GM19397 (cell line): ENCODE measurements around the gene LEPR.
"Not testable (repeated sequence)": the region's sequence is repeated elsewhere in the genome, so short reads cannot be mapped to it uniquely, and the experiment has no call there.

ENCODE experiments used
- ATAC-seq: cut with Tn5 transposase; IDR thresholded peaks from one replicate; pipeline ENCODE4 v1.9.1; 2021; ENCODE audit warnings: mild to moderate bottlenecking, moderate library complexity; ENCODE audit not compliant: unreplicated experiment

LEPR gene, protein sequence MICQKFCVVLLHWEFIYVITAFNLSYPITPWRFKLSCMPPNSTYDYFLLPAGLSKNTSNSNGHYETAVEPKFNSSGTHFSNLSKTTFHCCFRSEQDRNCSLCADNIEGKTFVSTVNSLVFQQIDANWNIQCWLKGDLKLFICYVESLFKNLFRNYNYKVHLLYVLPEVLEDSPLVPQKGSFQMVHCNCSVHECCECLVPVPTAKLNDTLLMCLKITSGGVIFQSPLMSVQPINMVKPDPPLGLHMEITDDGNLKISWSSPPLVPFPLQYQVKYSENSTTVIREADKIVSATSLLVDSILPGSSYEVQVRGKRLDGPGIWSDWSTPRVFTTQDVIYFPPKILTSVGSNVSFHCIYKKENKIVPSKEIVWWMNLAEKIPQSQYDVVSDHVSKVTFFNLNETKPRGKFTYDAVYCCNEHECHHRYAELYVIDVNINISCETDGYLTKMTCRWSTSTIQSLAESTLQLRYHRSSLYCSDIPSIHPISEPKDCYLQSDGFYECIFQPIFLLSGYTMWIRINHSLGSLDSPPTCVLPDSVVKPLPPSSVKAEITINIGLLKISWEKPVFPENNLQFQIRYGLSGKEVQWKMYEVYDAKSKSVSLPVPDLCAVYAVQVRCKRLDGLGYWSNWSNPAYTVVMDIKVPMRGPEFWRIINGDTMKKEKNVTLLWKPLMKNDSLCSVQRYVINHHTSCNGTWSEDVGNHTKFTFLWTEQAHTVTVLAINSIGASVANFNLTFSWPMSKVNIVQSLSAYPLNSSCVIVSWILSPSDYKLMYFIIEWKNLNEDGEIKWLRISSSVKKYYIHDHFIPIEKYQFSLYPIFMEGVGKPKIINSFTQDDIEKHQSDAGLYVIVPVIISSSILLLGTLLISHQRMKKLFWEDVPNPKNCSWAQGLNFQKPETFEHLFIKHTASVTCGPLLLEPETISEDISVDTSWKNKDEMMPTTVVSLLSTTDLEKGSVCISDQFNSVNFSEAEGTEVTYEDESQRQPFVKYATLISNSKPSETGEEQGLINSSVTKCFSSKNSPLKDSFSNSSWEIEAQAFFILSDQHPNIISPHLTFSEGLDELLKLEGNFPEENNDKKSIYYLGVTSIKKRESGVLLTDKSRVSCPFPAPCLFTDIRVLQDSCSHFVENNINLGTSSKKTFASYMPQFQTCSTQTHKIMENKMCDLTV

GRCh38 chr1:65420590-65421350, at the start of gene LEPR, which contains the start of gene LEPROT:
LEPR (plus strand) TSS chr1:65420668; CDS start chr1:65565566, 144,898 bp downstream.
LEPROT (plus strand) TSS chr1:65420668; CDS start chr1:65420725, 57 bp downstream.
- ATAC-seq: peak; percentile 63

GRCh38 chr1:65371544-65371943, 48.9 kb upstream of the LEPR start:
- no peak for ATAC-seq

DNA sequence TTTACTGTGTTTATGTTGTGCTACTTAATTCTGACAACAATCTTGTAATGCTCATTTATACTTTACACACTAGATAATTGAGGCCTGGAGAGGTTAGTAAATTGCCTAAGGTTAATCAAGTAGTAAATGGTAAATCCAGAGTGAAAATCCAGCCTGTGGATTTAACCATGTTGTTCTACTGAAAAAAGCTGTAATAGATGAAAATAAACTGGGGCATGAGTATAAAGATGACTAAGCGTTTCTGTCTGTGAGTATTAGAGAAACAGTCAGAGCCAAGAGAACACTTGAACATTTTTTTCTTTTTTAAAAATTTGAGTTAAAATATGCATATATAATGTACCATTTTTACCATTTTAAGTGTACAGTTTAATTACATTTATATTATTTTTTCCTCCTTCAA, 47.9 kb upstream of the LEPR start:
- ATAC-seq: no peak

GRCh38 chr1:65377496-65378246, 42.8 kb upstream of the LEPR start:
- no peak for ATAC-seq

DNA sequence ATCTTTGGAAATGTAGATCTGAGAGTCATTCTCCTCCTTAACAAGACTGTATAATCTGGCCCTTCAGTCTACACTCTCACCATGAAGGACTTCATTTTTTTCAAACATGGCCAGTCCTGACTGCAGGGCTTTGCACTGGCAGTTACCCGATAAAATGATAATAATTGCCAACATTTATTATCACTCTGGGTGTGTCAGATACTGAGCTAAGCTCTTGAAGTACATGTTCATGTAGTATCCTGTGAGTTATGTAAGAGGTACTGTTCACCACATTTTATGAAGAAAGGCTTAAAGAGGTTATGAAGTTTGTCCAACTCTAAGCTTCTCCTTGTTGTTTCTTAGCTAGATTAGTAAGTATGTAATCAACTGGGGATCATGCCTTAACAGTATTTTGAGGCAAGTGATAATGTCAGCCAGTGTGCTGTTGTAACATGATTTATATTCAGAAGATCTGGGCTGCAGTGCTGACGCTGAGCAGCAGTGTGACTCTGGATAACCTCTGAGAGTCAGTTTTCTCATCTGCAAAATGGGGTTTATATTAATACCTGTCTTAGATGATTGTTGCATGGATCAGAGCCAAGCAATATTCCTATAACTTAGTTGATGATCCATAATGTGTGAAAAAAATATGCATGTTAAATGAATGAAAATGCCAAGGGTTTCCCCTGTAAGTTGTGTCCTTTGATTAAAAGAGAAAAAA, 42.1 kb upstream of the LEPR start:
- no peak for ATAC-seq

DNA sequence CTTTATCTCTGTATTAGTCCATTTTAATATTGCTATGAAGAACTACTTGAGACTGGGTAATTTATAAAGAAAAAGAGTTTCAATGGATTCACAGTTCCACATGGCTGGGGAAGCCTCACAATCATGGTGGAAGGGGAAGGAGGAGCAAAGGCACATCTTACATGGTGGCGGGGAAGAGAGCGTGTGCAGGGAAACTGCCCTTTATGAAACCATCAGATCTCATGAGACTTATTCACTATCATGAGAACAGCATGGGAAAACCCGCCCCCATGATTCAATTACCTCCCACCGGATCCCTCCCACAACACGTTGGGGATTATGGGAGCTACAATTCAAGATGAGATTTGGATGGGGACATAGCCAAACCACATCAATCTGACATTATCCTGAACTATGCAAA, 36.0 kb upstream of the LEPR start:
- ATAC-seq: not testable (repeated sequence)

- no peak for ATAC-seq
Observed at GRCh38 chr1:65386439-65386838, 34.0 kb upstream of the LEPR start.

- no peak for ATAC-seq
Observed at GRCh38 chr1:65387821-65388220, 32.6 kb upstream of the LEPR start.

DNA sequence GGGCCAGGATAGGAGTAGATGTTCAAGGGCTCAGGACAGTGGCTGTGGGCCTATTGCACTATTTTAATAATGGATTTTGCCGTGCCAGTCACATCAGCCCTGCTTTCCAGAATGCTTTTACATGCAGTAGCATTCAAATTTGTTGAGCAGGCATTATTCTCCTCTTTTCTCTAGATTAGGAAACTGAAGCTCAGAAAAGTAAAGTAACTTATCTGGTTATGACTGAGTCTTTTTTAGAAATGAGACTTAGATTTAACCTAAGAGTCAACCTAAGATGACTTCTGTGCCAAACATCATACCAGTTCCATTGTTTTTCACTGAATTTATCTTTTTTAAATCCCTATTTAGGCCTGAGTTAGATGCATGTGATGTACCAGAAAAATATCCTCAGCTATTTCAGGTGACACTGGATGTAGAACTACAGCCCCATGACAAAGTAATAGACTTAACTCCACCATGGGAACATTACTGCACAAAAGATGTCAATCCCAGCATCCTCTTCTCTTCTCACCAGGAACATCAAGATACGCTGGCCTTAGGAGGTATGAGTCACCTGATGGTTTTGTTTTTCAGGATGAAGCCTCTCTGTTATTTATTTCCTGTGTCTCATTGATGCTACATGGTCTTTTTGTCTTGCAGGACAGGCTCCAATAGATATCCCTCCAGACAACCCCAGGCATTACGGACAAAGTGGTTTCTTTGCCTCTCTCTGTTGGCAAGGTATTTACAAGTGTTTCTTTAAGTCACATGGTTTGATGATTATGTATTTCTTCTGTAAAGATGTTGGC, 31.4 kb upstream of the LEPR start:
- ATAC-seq: no peak

- ATAC-seq: no peak
Observed at GRCh38 chr1:65392497-65392896, 28.0 kb upstream of the LEPR start.

DNA sequence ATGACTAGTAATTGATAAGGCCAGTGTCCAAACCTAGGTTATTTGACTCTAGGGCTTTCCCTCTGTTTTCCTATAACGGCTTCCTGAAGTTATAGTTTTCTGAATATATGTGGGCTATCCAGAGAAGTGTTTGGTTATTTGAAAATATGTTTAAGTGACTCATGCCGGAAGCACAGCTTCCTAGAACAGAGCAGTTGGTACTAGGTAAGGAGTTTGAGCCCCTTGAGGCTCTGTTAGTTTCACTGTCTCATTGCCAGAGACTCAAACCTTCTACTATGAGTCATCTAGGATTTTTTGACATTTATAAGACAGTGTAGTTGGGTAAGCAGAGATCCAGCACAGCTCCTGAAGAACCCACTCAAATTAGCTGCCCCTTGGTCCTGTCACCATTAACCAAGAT, 27.1 kb upstream of the LEPR start:
- no peak for ATAC-seq

- ATAC-seq: no peak
Observed at GRCh38 chr1:65393928-65394327, 26.5 kb upstream of the LEPR start.

DNA sequence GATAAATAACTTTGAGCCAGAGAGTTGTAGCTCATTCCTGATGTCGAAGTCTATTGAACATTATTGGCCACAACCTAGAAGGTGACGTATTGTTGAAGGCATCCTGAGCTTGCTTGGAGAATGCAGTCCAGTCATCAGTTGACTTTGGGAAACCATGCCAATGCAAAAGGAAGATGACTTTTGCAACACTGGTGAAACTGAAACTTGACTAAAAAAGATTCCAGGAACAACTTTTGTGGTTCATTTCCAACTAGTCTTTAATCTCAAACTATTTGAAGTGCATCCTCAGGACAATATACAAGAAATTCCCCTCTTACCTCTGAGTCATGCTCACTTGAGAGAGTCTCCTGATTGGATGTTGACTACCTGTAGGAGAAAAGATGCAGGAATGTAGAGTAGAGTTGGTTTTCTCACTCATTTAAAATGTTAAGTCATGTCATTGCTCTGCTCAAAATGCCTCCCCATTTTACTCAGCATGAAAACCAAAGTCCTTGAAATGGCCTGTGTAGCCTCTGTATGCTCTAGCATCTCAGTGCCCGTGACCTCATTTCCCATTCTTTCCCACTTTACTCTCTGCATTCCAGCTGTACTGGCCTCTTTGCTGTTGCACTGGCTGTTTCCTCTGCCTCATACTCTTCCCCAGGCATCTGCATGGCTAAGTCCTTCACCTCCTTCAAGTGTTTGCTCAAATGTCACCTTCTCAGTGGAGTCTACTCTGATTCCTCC, 24.4 kb upstream of the LEPR start:
- no peak for ATAC-seq

- no peak for ATAC-seq
Observed at GRCh38 chr1:65398083-65398482, 22.4 kb upstream of the LEPR start.

- no peak for ATAC-seq
Observed at GRCh38 chr1:65399003-65399402, 21.5 kb upstream of the LEPR start.

DNA sequence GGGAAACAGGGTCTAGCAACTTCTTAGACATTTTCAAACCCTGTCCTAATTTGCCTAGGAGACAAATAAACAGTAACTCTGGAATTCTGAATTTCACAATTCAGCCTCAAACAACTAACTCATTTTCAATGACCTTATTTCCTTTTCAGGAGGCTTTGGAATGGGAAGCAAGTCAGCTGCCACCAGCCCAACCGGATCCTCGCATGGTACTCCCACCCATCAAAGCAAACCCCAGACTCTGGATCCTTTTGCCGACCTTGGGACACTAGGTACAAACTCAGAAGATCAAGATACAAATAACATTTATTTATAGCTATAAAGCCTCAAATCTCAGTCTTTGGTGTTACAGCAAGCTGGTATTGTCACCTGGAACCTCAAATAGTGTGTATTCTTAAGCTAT, 18.9 kb upstream of the LEPR start:
- ATAC-seq: no peak

GRCh38 chr1:65404941-65405340, 15.5 kb upstream of the LEPR start:
- no peak for ATAC-seq

DNA sequence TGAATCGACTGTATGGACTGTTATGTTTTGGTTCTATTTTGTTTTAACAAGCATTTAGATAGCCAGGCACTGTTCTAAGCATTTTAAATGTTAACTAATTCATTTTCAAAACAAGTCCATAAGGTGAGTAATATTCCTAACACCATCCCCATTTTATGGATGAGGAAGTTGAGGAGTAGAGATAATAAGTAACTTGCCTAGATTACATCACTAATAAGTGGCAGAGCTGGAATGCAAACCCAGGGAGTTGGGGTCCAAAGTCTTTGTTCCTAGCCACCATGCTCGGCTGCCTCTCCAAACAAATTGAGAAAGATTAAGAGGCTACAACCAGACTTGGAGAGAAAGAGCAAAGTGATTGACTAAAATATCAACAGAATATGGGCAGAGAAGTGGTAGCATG, 12.6 kb upstream of the LEPR start:
- ATAC-seq: no peak
